DND-41 (cell line): Measurements from ENCODE around the gene LY6G6D.
A peak's percentile ranks its signal among the peaks of the same experiment; 100 is the strongest.

ENCODE experiments used
- ATAC-seq: fragments of 200-7000 bp; cut with Tn5 transposase; 3 replicates; pipeline ENCODE4 v1.9.1; 2021; ENCODE audit warnings: low read depth; ENCODE audit not compliant: insufficient read depth
- DNase-seq: peaks from one replicate; pipeline ENCODE4 v3.0.0-alpha.2; 2020
- H2AFZ ChIP-seq: 2 replicates; pipeline ENCODE4 v1.6.0; 2012; ENCODE audit warnings: low read depth, low read length
- H3K27ac ChIP-seq: 2 replicates; pipeline ENCODE4 v1.5.1; 2012; ENCODE audit warnings: low read length, inconsistent platforms
- H3K27me3 ChIP-seq: fragments of 200-600 bp; sonication (generic); 2 replicates; pipeline ENCODE4 v1.6.0; 2012; ENCODE audit warnings: low read length, mild to moderate bottlenecking, inconsistent platforms; ENCODE audit not compliant: insufficient read depth, poor library complexity
- H3K36me3 ChIP-seq: 2 replicates; pipeline ENCODE4 v1.5.1; 2012; ENCODE audit warnings: low read length, inconsistent platforms; ENCODE audit not compliant: insufficient read depth
- H3K4me1 ChIP-seq: 2 replicates; pipeline ENCODE4 v1.5.1; 2012; ENCODE audit warnings: mild to moderate bottlenecking, low read length; ENCODE audit not compliant: insufficient read depth
- H3K4me2 ChIP-seq: 2 replicates; pipeline ENCODE4 v1.6.0; 2012; ENCODE audit warnings: mild to moderate bottlenecking, moderate library complexity, low read length, inconsistent platforms; ENCODE audit not compliant: insufficient read depth
- H3K4me3 ChIP-seq, 2 experiments: fragments of 200-600 bp in 1 of 2; shearing (Covaris generic) in 1 of 2; 2 replicates each; pipeline ENCODE4 v1.5.1; 2012 to 2016; ENCODE audit warnings: inconsistent platforms in 2 of 2, low read length in 2 of 2, mild to moderate bottlenecking in 2 of 2, low read depth in 1 of 2, moderate library complexity in 1 of 2
- H3K79me2 ChIP-seq: 2 replicates; pipeline ENCODE4 v1.6.0; 2012; ENCODE audit warnings: low read length, inconsistent platforms; ENCODE audit not compliant: insufficient read depth
- H3K9ac ChIP-seq: 2 replicates; pipeline ENCODE4 v1.6.0; 2012; ENCODE audit warnings: low read depth, mild to moderate bottlenecking, inconsistent platforms, low read length, moderate library complexity
- H3K9me3 ChIP-seq: 2 replicates; pipeline ENCODE4 v1.5.1; 2012; ENCODE audit warnings: low read length, moderate library complexity, mild to moderate bottlenecking, inconsistent platforms; ENCODE audit not compliant: insufficient read depth, severe bottlenecking
- H4K20me1 ChIP-seq: 2 replicates; pipeline ENCODE4 v1.6.0; 2012; ENCODE audit warnings: low read length; ENCODE audit not compliant: insufficient read depth
- CTCF ChIP-seq: IDR thresholded peaks from 2 replicates; pipeline ENCODE4 v1.5.1; 2012; ENCODE audit warnings: borderline replicate concordance, low read length, moderate library complexity, mild to moderate bottlenecking; ENCODE audit not compliant: poor library complexity, severe bottlenecking; ENCODE audit errors: extremely low read depth
- EZH2 ChIP-seq: IDR thresholded peaks from 3 replicates; pipeline ENCODE4 v1.6.1; 2012; ENCODE audit warnings: borderline replicate concordance, low read depth, mild to moderate bottlenecking, moderate library complexity, low read length, inconsistent platforms; ENCODE audit not compliant: severe bottlenecking

LY6G6D gene

GRCh38 chr6:31689249-31690110 lies 25.7 kb upstream of the LY6G6D start:
- H3K27me3 ChIP-seq: no peaks in the 10 kb centered on the region
- no peak overlapping the region for H3K4me2 ChIP-seq
- H3K36me3 ChIP-seq: peaks cover 85% of the 10 kb centered on the region
- TF ChIP-seq EZH2 (no peak), CTCF (peak; percentile 62)
- ATAC-seq (peak; percentile 38; the same call in 1 of the 3 replicates), DNase-seq (no peak)
- no peak overlapping the region for H3K27ac ChIP-seq
- H3K4me1 ChIP-seq: no peaks in the 10 kb centered on the region
- H3K9ac ChIP-seq: no peak overlapping the region
- H4K20me1 ChIP-seq: no peaks in the 10 kb centered on the region
- H2AFZ ChIP-seq: no peak overlapping the region
- H3K9me3 ChIP-seq: no peaks in the 10 kb centered on the region
- H3K79me2 ChIP-seq: no peaks in the 10 kb centered on the region
- H3K4me3 ChIP-seq: no peak overlapping the region

- no peak overlapping the region for H3K4me2 ChIP-seq
- H4K20me1 ChIP-seq: 0 out of 2 replicates have a peak, but pooled peaks cover 4% of the 10 kb centered on the region
- H3K27ac ChIP-seq: no peak overlapping the region
- H2AFZ ChIP-seq: no peak overlapping the region
- no peak for DNase-seq
- H3K9me3 ChIP-seq: no peaks in the 10 kb centered on the region
- no peaks in the 10 kb centered on the region for H3K4me1 ChIP-seq
- H3K9ac ChIP-seq: no peak overlapping the region
- no peaks in the 10 kb centered on the region for H3K79me2 ChIP-seq
- no peaks in the 10 kb centered on the region for H3K27me3 ChIP-seq
- H3K4me3 ChIP-seq: no peak overlapping the region
- ATAC-seq: no peak
- H3K36me3 ChIP-seq: peaks cover 90% of the 10 kb centered on the region
- TF ChIP-seq EZH2: no peak
- no peak for TF ChIP-seq CTCF
Measured at GRCh38 chr6:31690231-31691077, 24.7 kb upstream of the LY6G6D start.

- Histone ChIP-seq H3K9me3 (no peaks in the 10 kb centered on the region), H3K4me3 (no peak overlapping the region), H2AFZ (no peak overlapping the region), H4K20me1 (0 out of 2 replicates have a peak, but pooled peaks cover 4% of the 10 kb centered on the region), H3K4me1 (no peaks in the 10 kb centered on the region), H3K27ac (no peak overlapping the region), H3K36me3 (peaks cover 92% of the 10 kb centered on the region), H3K79me2 (no peaks in the 10 kb centered on the region), H3K9ac (no peak overlapping the region), H3K27me3 (no peaks in the 10 kb centered on the region), H3K4me2 (no peak overlapping the region)
- ATAC-seq (no peak), DNase-seq (no peak)
- TF ChIP-seq EZH2: no peak
- TF ChIP-seq CTCF: no peak
Measured at GRCh38 chr6:31691078-31691463, 24.1 kb upstream of the LY6G6D start.
